Activated CD8-positive, alpha-beta T cell treated with anti-CD3 and anti-CD28 coated beads, Interleukin-2, amount 10 ng/mL, durations not matched to agents 7 days and 5 days (primary cell): Measurements from ENCODE around the gene MSH6. TPM values are rescaled to one million over a fixed set of nuclear protein-coding genes. Genes with fewer than 3 reads are reported as not detected.
A peak's percentile ranks its signal among the peaks of the same experiment; 100 is the strongest.

ENCODE experiments used
- ATAC-seq: fragments of 150-1000 bp; cut with Tn5 transposase; one replicate; pipeline ENCODE4 v1.10.0; 2021; ENCODE audit warnings: moderate library complexity
- CTCF ChIA-PET: fragments of 350-600 bp; sonication (Branson Sonifier 250); formaldehyde crosslinking; loops from one replicate; lab custom pipeline; 2021; ENCODE audit warnings: antibody characterized with exemption; lab: Charles Lee
- POLR2A ChIA-PET: fragments of 350-600 bp; sonication (Branson Sonifier 250); formaldehyde crosslinking; loops from one replicate; lab custom pipeline; 2021; ENCODE audit warnings: antibody characterized with exemption; lab: Charles Lee
- DNase-seq: peaks from one replicate; pipeline ENCODE4 v3.0.0-alpha.2; 2020
- H3K27ac Mint-ChIP-seq: one replicate; pipeline ENCODE4 v1.8.0; 2021; ENCODE audit warnings: mild to moderate bottlenecking, mixed read lengths
- H3K27me3 Mint-ChIP-seq: one replicate; pipeline ENCODE4 v1.8.0; 2021; ENCODE audit warnings: low read depth, mixed read lengths
- H3K36me3 Mint-ChIP-seq: one replicate; pipeline ENCODE4 v1.8.0; 2021; ENCODE audit warnings: low read depth, mixed read lengths
- H3K4me1 Mint-ChIP-seq: one replicate; pipeline ENCODE4 v1.8.0; 2021; ENCODE audit warnings: low read depth, mixed read lengths
- H3K4me3 Mint-ChIP-seq: one replicate; pipeline ENCODE4 v1.8.0; 2021; ENCODE audit warnings: mild to moderate bottlenecking, mixed read lengths
- H3K9me3 Mint-ChIP-seq: one replicate; pipeline ENCODE4 v1.8.0; 2022; ENCODE audit warnings: mixed read lengths; ENCODE audit not compliant: insufficient read depth
- total RNA-seq, 2 experiments: library from RNA; stranded (reverse); gene quantifications; one replicate each; pipeline ENCODE4 v1.2.3, GENCODE V29; 2021

Gene MSH6
- total RNA-seq, 2 experiments from 2014 or later: 96.4 to 107 TPM

GRCh38 chr2:47784352-47784851, 1.5 kb downstream of the MSH6 start:
- Mint-ChIP-seq H3K9me3 (no peaks in the 10 kb centered on the region), H3K36me3 (peaks cover 21% of the 10 kb centered on the region), H3K27me3 (no peaks in the 10 kb centered on the region), H3K4me3 (peak overlapping the region; percentile 85), H3K27ac (peak overlapping the region; percentile 92), H3K4me1 (peaks cover 23% of the 10 kb centered on the region)
- DNase-seq (no peak), ATAC-seq (no peak)
- ChIA-PET POLR2A (interaction anchor here (1.9 kb wide), 1 partner anchor 11 kb away, joined by 5 read pairs; no protein-coding TSS in a partner anchor), CTCF (no interaction called here)

- POLR2A ChIA-PET: no interaction called here
Observed at GRCh38 chr2:47785986-47786385, 3.0 kb downstream of the MSH6 start.

GRCh38 chr2:47796090-47796697, 13.2 kb downstream of the MSH6 start:
- Mint-ChIP-seq H3K9me3 (peaks cover 2% of the 10 kb centered on the region), H3K36me3 (peaks cover 83% of the 10 kb centered on the region), H3K4me1 (peaks cover 3% of the 10 kb centered on the region), H3K27ac (no peak overlapping the region), H3K4me3 (no peak overlapping the region), H3K27me3 (no peaks in the 10 kb centered on the region)
- ChIA-PET CTCF (no interaction called here), POLR2A (interaction anchor here (1.2 kb wide), 1 partner anchor 13 kb away, joined by 4 read pairs; the partner anchor contains the start of gene MSH6)
- DNase-seq (no peak), ATAC-seq (no peak)

More at GRCh38 chr2:47785986-47786385, 3.0 kb downstream of the MSH6 start:
- DNase-seq (no peak), ATAC-seq (no peak)
- H3K9me3 Mint-ChIP-seq: no peaks in the 10 kb centered on the region
- CTCF ChIA-PET: no interaction called here
- peak overlapping the region; percentile 69 for H3K27ac Mint-ChIP-seq
- H3K4me1 Mint-ChIP-seq: peaks cover 26% of the 10 kb centered on the region
- no peaks in the 10 kb centered on the region for H3K27me3 Mint-ChIP-seq
- peak overlapping the region; percentile 45 for H3K4me3 Mint-ChIP-seq
- H3K36me3 Mint-ChIP-seq: peaks cover 32% of the 10 kb centered on the region

GRCh38 chr2:47798631-47799030, 15.7 kb downstream of the MSH6 start:
- peaks cover 3% of the 10 kb centered on the region for H3K4me1 Mint-ChIP-seq
- no peak overlapping the region for H3K4me3 Mint-ChIP-seq
- H3K27ac Mint-ChIP-seq: peak overlapping the region; percentile 1
- peaks cover 10% of the 10 kb centered on the region for H3K9me3 Mint-ChIP-seq
- H3K36me3 Mint-ChIP-seq: peaks cover 91% of the 10 kb centered on the region
- DNase-seq: no peak
- POLR2A ChIA-PET: no interaction called here
- no peaks in the 10 kb centered on the region for H3K27me3 Mint-ChIP-seq
- no peak for ATAC-seq
- CTCF ChIA-PET: no interaction called here

- ATAC-seq (no peak), DNase-seq (no peak)
- Mint-ChIP-seq H3K36me3 (peaks cover 93% of the 10 kb centered on the region), H3K27ac (no peak overlapping the region), H3K4me1 (peaks cover 3% of the 10 kb centered on the region), H3K27me3 (no peaks in the 10 kb centered on the region), H3K9me3 (peaks cover 11% of the 10 kb centered on the region), H3K4me3 (no peak overlapping the region)
- CTCF ChIA-PET: no interaction called here
- POLR2A ChIA-PET: no interaction called here
Observed at GRCh38 chr2:47799031-47799609, 16.2 kb downstream of the MSH6 start.

GRCh38 chr2:47801118-47801517, 18.2 kb downstream of the MSH6 start:
- no peak for DNase-seq
- Mint-ChIP-seq H3K4me1 (peaks cover 3% of the 10 kb centered on the region), H3K27ac (no peak overlapping the region), H3K27me3 (no peaks in the 10 kb centered on the region), H3K36me3 (peaks cover 94% of the 10 kb centered on the region), H3K4me3 (no peak overlapping the region), H3K9me3 (peaks cover 11% of the 10 kb centered on the region)
- CTCF ChIA-PET: no interaction called here
- ATAC-seq: no peak
- POLR2A ChIA-PET: no interaction called here

GRCh38 chr2:47803363-47803762, 20.4 kb downstream of the MSH6 start:
- Mint-ChIP-seq H3K36me3 (peaks cover 93% of the 10 kb centered on the region), H3K27ac (no peak overlapping the region), H3K9me3 (peaks cover 11% of the 10 kb centered on the region), H3K4me1 (peaks cover 3% of the 10 kb centered on the region), H3K27me3 (no peaks in the 10 kb centered on the region), H3K4me3 (no peak overlapping the region)
- CTCF ChIA-PET: no interaction called here
- DNase-seq (no peak), ATAC-seq (no peak)
- POLR2A ChIA-PET: interaction anchor here (0.5 to 1.0 kb wide), 2 partner anchors 20 to 23 kb away, joined by 3 to 4 read pairs; partner anchors contain the start of gene MSH6

- ATAC-seq (no peak), DNase-seq (no peak)
- ChIA-PET CTCF (no interaction called here), POLR2A (interaction anchor here (1.0 kb wide), 1 partner anchor 21 kb away, joined by 3 read pairs; the partner anchor contains the start of gene MSH6)
- Mint-ChIP-seq H3K36me3 (peaks cover 91% of the 10 kb centered on the region), H3K27ac (no peak overlapping the region), H3K4me3 (no peak overlapping the region), H3K9me3 (peaks cover 11% of the 10 kb centered on the region), H3K27me3 (no peaks in the 10 kb centered on the region), H3K4me1 (no peaks in the 10 kb centered on the region)
Observed at GRCh38 chr2:47803770-47804169, 20.8 kb downstream of the MSH6 start.

- ATAC-seq (no peak), DNase-seq (no peak)
- H3K27me3 Mint-ChIP-seq: no peaks in the 10 kb centered on the region
- H3K27ac Mint-ChIP-seq: no peak overlapping the region
- no peaks in the 10 kb centered on the region for H3K4me1 Mint-ChIP-seq
- peaks cover 9% of the 10 kb centered on the region for H3K9me3 Mint-ChIP-seq
- ChIA-PET POLR2A (interaction anchor here (1.2 kb wide), 1 partner anchor 23 kb away, joined by 3 read pairs; the partner anchor contains the start of gene MSH6), CTCF (interaction anchor here (1.6 kb wide), 1 partner anchor 11 kb away, joined by 4 read pairs; no protein-coding TSS in a partner anchor)
- H3K36me3 Mint-ChIP-seq: peaks cover 80% of the 10 kb centered on the region
- H3K4me3 Mint-ChIP-seq: no peak overlapping the region
Observed at GRCh38 chr2:47805850-47806249, 22.9 kb downstream of the MSH6 start.

GRCh38 chr2:47808614-47809013, 25.7 kb downstream of the MSH6 start:
- Mint-ChIP-seq H3K36me3 (peaks cover 79% of the 10 kb centered on the region), H3K9me3 (peaks cover under 1% of the 10 kb centered on the region), H3K4me3 (no peak overlapping the region), H3K27ac (peak overlapping the region; percentile 46), H3K4me1 (peaks cover 9% of the 10 kb centered on the region), H3K27me3 (no peaks in the 10 kb centered on the region)
- ChIA-PET POLR2A (interaction anchor here (0.7 to 0.9 kb wide), 2 partner anchors 14 to 280 kb away, joined by 3 read pairs; no protein-coding TSS in a partner anchor), CTCF (interaction anchor here (1.5 kb wide), 1 partner anchor 18 kb away, joined by 3 read pairs; no protein-coding TSS in a partner anchor)
- DNase-seq: no peak
- ATAC-seq: no peak

GRCh38 chr2:47809903-47810302, 27.0 kb downstream of the MSH6 start:
- no peaks in the 10 kb centered on the region for H3K9me3 Mint-ChIP-seq
- POLR2A ChIA-PET: no interaction called here
- no peak overlapping the region for H3K27ac Mint-ChIP-seq
- no peak for DNase-seq
- no peak for ATAC-seq
- H3K4me1 Mint-ChIP-seq: peaks cover 9% of the 10 kb centered on the region
- no peaks in the 10 kb centered on the region for H3K27me3 Mint-ChIP-seq
- no peak overlapping the region for H3K4me3 Mint-ChIP-seq
- H3K36me3 Mint-ChIP-seq: peaks cover 76% of the 10 kb centered on the region
- CTCF ChIA-PET: no interaction called here

GRCh38 chr2:47810850-47811249, 27.9 kb downstream of the MSH6 start:
- peaks cover 73% of the 10 kb centered on the region for H3K36me3 Mint-ChIP-seq
- H3K4me3 Mint-ChIP-seq: no peak overlapping the region
- peaks cover 9% of the 10 kb centered on the region for H3K4me1 Mint-ChIP-seq
- POLR2A ChIA-PET: no interaction called here
- ATAC-seq: no peak
- CTCF ChIA-PET: no interaction called here
- no peaks in the 10 kb centered on the region for H3K27me3 Mint-ChIP-seq
- peak overlapping the region; percentile 20 for H3K27ac Mint-ChIP-seq
- no peaks in the 10 kb centered on the region for H3K9me3 Mint-ChIP-seq
- no peak for DNase-seq
